ENCODE data around the gene PHGDH. TPM values are rescaled to one million over a fixed set of nuclear protein-coding genes. Genes with fewer than 3 reads are reported as not detected.

The PHGDH gene
- total and polyA plus RNA-seq, 8 donors = 31.9 to 132 (median 107) TPM

GRCh38 chr1:119748040-119748439 is 36.3 kb downstream of the PHGDH start:
- intact Hi-C loops (cut with DNase I) = no loop called here
- no peak for DNase-seq
- H3K27me3 ChIP-seq = no peaks in the 10 kb centered on the region
- no peak overlapping the region for H3K27ac ChIP-seq
- TF ChIP-seq CTCF (IDR thresholded peaks at IDR 0.05) = no peak
- no peak for ATAC-seq
- H3K4me3 ChIP-seq = no peak overlapping the region
- no peaks in the 10 kb centered on the region for H3K9me3 ChIP-seq
- H3K4me1 ChIP-seq = no peaks in the 10 kb centered on the region
- no peaks in the 10 kb centered on the region for H3K36me3 ChIP-seq

- intact Hi-C loops (cut with DNase I) = no loop called here
- Histone ChIP-seq H3K9me3 (no peaks in the 10 kb centered on the region), H3K4me3 (no peak overlapping the region), H3K36me3 (no peaks in the 10 kb centered on the region), H3K4me1 (no peaks in the 10 kb centered on the region), H3K27ac (no peak overlapping the region), H3K27me3 (no peaks in the 10 kb centered on the region)
- DNase-seq = no peak
- no peak for ATAC-seq
- TF ChIP-seq CTCF (IDR thresholded peaks at IDR 0.05) = no peak
These were observed 40.9 kb downstream of the PHGDH start for GRCh38 chr1:119752592-119752991.

- no peak for TF ChIP-seq CTCF (IDR thresholded peaks at IDR 0.05)
- no peaks in the 10 kb centered on the region for H3K4me1 ChIP-seq
- H3K27me3 ChIP-seq = no peaks in the 10 kb centered on the region
- intact Hi-C loops (cut with DNase I) = no loop called here
- DNase-seq (no peak), ATAC-seq (no peak)
- H3K4me3 ChIP-seq = no peak overlapping the region
- H3K27ac ChIP-seq = no peak overlapping the region
- no peaks in the 10 kb centered on the region for H3K9me3 ChIP-seq
- no peaks in the 10 kb centered on the region for H3K36me3 ChIP-seq
These were observed 46.9 kb downstream of the PHGDH start for GRCh38 chr1:119758584-119758983.

- Histone ChIP-seq H3K4me3 (no peak overlapping the region), H3K4me1 (no peaks in the 10 kb centered on the region), H3K36me3 (no peaks in the 10 kb centered on the region), H3K9me3 (peaks cover 0 to 5% of the 10 kb centered on the region in 2 donors), H3K27me3 (no peaks in the 10 kb centered on the region), H3K27ac (no peak overlapping the region)
- ATAC-seq = no peak
- DNase-seq = no peak
- TF ChIP-seq CTCF (IDR thresholded peaks at IDR 0.05) = no peak
- intact Hi-C loops (cut with DNase I) = no loop called here
These were observed 50.7 kb downstream of the PHGDH start for GRCh38 chr1:119762409-119762808.

GRCh38 chr1:119762953-119763352 is 51.2 kb downstream of the PHGDH start:
- peaks cover 0 to 5% of the 10 kb centered on the region in 2 donors for H3K9me3 ChIP-seq

More at GRCh38 chr1:119762953-119763352, 51.2 kb downstream of the PHGDH start:
- ATAC-seq = no peak
- H3K27me3 ChIP-seq = no peaks in the 10 kb centered on the region
- intact Hi-C loops (cut with DNase I) = no loop called here
- DNase-seq = no peak
- no peaks in the 10 kb centered on the region for H3K4me1 ChIP-seq
- H3K27ac ChIP-seq = no peak overlapping the region
- no peak for TF ChIP-seq CTCF (IDR thresholded peaks at IDR 0.05)
- no peak overlapping the region for H3K4me3 ChIP-seq
- no peaks in the 10 kb centered on the region for H3K36me3 ChIP-seq
